ENCODE data around the gene MAP2K1. TPM values are rescaled to one million over a fixed set of nuclear protein-coding genes. Genes with fewer than 3 reads are reported as not detected.

The MAP2K1 gene
- polyA plus RNA-seq, 1 of the 3 experiments (the other 2 are of a cell fraction): 21.8 TPM

DNA sequence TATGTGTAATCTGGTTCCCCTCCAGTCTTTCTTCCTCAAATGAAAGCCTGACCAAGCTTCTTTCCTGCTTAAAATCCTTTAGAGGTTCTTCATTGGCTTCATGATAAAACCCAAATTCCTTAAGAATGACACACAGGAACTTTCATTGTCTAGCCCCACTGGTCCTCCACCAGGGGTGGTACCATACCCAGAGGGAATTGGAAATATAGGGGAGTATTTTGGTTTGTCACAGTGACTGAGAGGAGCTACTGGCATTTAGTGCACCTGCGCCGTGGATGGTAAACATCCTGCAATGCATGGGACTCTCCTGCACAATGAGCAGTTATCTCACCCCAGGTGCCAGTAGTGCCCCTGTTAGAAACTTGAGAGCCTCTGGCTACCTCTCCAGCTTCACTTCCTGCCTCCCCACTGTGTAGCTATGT is 129.2 kb downstream of the MAP2K1 start:
- CTCF ChIA-PET: interaction anchor here (1.5 to 1.7 kb wide), 2 partner anchors 11 to 17 kb away, joined by 5 read pairs; partner anchors contain the start of gene ZWILCH
- H3K9me3 ChIP-seq: no peaks in the 10 kb centered on the region
- WGBS (ENCODE audit: low lambda C conversion rate): 94% methylated on average over 2 of the region's 2 CpGs
- POLR2A ChIA-PET: no interaction called here
- H3K4me1 ChIP-seq (ENCODE audit: control insufficient read depth in 1 of 2, insufficient read depth in 2 of 2, low read depth in 1 of 2, low read length in 1 of 2): peaks cover 0 to 6% of the 10 kb centered on the region in 2 experiments; a peak in 1 of 4 replicates
- no peak overlapping the region for H2AFZ ChIP-seq (ENCODE audit: low read depth)
- no peak overlapping the region for H3K4me2 ChIP-seq
- no peak for DNase-seq
- H3K79me2 ChIP-seq (ENCODE audit: insufficient read depth): 0 out of 2 replicates have a peak, but pooled peaks cover 8% of the 10 kb centered on the region
- H4K20me1 ChIP-seq (ENCODE audit: insufficient read depth): no peaks in the 10 kb centered on the region
- no peak for TF ChIP-seq FOSL2 (IDR thresholded peaks at IDR 0.05; ENCODE audit: borderline replicate concordance, low read depth)
- no peak for TF ChIP-seq GABPA (IDR thresholded peaks at IDR 0.05; ENCODE audit: low read depth)
- TF ChIP-seq, protein P1, sequence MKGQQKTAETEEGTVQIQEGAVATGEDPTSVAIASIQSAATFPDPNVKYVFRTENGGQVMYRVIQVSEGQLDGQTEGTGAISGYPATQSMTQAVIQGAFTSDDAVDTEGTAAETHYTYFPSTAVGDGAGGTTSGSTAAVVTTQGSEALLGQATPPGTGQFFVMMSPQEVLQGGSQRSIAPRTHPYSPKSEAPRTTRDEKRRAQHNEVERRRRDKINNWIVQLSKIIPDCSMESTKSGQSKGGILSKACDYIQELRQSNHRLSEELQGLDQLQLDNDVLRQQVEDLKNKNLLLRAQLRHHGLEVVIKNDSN (IDR thresholded peaks at IDR 0.05; ENCODE audit: borderline replicate concordance, low read depth): no peak
- TF ChIP-seq EZH2phosphoT487 (IDR thresholded peaks at IDR 0.05; ENCODE audit: borderline replicate concordance, low read depth): no peak
- no peak for TF ChIP-seq NRF1 (IDR thresholded peaks at IDR 0.05; ENCODE audit: low read depth, low read length)
- no peak for TF ChIP-seq JUND (IDR thresholded peaks at IDR 0.05)
- TF ChIP-seq YY1 (IDR thresholded peaks at IDR 0.05; ENCODE audit: low read depth): no peak
- TF ChIP-seq EP300 (IDR thresholded peaks at IDR 0.05; ENCODE audit: borderline replicate concordance in 1 of 2, low read depth in 1 of 2, low read length in 1 of 2): no peak
- TF ChIP-seq, protein P2, sequence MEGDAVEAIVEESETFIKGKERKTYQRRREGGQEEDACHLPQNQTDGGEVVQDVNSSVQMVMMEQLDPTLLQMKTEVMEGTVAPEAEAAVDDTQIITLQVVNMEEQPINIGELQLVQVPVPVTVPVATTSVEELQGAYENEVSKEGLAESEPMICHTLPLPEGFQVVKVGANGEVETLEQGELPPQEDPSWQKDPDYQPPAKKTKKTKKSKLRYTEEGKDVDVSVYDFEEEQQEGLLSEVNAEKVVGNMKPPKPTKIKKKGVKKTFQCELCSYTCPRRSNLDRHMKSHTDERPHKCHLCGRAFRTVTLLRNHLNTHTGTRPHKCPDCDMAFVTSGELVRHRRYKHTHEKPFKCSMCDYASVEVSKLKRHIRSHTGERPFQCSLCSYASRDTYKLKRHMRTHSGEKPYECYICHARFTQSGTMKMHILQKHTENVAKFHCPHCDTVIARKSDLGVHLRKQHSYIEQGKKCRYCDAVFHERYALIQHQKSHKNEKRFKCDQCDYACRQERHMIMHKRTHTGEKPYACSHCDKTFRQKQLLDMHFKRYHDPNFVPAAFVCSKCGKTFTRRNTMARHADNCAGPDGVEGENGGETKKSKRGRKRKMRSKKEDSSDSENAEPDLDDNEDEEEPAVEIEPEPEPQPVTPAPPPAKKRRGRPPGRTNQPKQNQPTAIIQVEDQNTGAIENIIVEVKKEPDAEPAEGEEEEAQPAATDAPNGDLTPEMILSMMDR (IDR thresholded peaks at IDR 0.05): no peak
- TF ChIP-seq, protein P3, sequence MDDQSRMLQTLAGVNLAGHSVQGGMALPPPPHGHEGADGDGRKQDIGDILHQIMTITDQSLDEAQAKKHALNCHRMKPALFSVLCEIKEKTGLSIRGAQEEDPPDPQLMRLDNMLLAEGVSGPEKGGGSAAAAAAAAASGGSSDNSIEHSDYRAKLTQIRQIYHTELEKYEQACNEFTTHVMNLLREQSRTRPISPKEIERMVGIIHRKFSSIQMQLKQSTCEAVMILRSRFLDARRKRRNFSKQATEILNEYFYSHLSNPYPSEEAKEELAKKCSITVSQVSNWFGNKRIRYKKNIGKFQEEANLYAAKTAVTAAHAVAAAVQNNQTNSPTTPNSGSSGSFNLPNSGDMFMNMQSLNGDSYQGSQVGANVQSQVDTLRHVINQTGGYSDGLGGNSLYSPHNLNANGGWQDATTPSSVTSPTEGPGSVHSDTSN (IDR thresholded peaks at IDR 0.05): no peak
- TF ChIP-seq RXRA (IDR thresholded peaks at IDR 0.05; ENCODE audit: borderline replicate concordance, low read depth): no peak
- TF ChIP-seq RAD21 (IDR thresholded peaks at IDR 0.05; ENCODE audit: low read length): no peak
- TF ChIP-seq, protein P4, sequence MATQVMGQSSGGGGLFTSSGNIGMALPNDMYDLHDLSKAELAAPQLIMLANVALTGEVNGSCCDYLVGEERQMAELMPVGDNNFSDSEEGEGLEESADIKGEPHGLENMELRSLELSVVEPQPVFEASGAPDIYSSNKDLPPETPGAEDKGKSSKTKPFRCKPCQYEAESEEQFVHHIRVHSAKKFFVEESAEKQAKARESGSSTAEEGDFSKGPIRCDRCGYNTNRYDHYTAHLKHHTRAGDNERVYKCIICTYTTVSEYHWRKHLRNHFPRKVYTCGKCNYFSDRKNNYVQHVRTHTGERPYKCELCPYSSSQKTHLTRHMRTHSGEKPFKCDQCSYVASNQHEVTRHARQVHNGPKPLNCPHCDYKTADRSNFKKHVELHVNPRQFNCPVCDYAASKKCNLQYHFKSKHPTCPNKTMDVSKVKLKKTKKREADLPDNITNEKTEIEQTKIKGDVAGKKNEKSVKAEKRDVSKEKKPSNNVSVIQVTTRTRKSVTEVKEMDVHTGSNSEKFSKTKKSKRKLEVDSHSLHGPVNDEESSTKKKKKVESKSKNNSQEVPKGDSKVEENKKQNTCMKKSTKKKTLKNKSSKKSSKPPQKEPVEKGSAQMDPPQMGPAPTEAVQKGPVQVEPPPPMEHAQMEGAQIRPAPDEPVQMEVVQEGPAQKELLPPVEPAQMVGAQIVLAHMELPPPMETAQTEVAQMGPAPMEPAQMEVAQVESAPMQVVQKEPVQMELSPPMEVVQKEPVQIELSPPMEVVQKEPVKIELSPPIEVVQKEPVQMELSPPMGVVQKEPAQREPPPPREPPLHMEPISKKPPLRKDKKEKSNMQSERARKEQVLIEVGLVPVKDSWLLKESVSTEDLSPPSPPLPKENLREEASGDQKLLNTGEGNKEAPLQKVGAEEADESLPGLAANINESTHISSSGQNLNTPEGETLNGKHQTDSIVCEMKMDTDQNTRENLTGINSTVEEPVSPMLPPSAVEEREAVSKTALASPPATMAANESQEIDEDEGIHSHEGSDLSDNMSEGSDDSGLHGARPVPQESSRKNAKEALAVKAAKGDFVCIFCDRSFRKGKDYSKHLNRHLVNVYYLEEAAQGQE (IDR thresholded peaks at IDR 0.05; ENCODE audit: low read depth, low read length): no peak
- TF ChIP-seq, protein P5, sequence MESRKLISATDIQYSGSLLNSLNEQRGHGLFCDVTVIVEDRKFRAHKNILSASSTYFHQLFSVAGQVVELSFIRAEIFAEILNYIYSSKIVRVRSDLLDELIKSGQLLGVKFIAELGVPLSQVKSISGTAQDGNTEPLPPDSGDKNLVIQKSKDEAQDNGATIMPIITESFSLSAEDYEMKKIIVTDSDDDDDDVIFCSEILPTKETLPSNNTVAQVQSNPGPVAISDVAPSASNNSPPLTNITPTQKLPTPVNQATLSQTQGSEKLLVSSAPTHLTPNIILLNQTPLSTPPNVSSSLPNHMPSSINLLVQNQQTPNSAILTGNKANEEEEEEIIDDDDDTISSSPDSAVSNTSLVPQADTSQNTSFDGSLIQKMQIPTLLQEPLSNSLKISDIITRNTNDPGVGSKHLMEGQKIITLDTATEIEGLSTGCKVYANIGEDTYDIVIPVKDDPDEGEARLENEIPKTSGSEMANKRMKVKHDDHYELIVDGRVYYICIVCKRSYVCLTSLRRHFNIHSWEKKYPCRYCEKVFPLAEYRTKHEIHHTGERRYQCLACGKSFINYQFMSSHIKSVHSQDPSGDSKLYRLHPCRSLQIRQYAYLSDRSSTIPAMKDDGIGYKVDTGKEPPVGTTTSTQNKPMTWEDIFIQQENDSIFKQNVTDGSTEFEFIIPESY (IDR thresholded peaks at IDR 0.05; ENCODE audit: borderline replicate concordance, low read depth): no peak
- no peak for TF ChIP-seq FOXM1 (IDR thresholded peaks at IDR 0.05; ENCODE audit: low read depth)
- TF ChIP-seq, protein P6, sequence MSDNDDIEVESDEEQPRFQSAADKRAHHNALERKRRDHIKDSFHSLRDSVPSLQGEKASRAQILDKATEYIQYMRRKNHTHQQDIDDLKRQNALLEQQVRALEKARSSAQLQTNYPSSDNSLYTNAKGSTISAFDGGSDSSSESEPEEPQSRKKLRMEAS (IDR thresholded peaks at IDR 0.05; ENCODE audit: low read depth): no peak
- no peak for TF ChIP-seq MEF2A (IDR thresholded peaks at IDR 0.05; ENCODE audit: borderline replicate concordance, low read depth)
- H3F3A ChIP-seq (replicated peaks; ENCODE audit: insufficient read depth): no peaks in the 10 kb centered on the region
- H3K36me3 ChIP-seq (replicated peaks in 1 of 2; ENCODE audit: control insufficient read depth in 1 of 2, insufficient read depth in 2 of 2, low read length in 1 of 2): peaks cover 6 to 42% of the 10 kb centered on the region in 2 experiments
- no peak overlapping the region for H3K27ac ChIP-seq (ENCODE audit: low read depth in 2 of 2, low read length in 1 of 2)
- no peak overlapping the region for H3K9ac ChIP-seq
- no peaks in the 10 kb centered on the region for H3K27me3 ChIP-seq (ENCODE audit: insufficient read depth)
- H3K9me2 ChIP-seq: no peaks in the 10 kb centered on the region
- no peak overlapping the region for H3K4me3 ChIP-seq (ENCODE audit: low read depth in 2 of 2, low read length in 1 of 2)

Measured in SK-N-SH (cell line).